ENCODE data around the gene NPEPPS. TPM values are rescaled to one million over a fixed set of nuclear protein-coding genes. Genes with fewer than 3 reads are reported as not detected.

NPEPPS gene
- total RNA-seq, 1 experiment from 2014 or later, result 342 TPM

- peaks cover 25% of the 10 kb centered on the region for H3K4me1 Mint-ChIP-seq (ENCODE audit: low read depth, unreplicated experiment)
- DNase-seq, result no peak
- peak overlapping the region; percentile 60 for H3K27ac Mint-ChIP-seq (ENCODE audit: unreplicated experiment)
- intact Hi-C loops (cut with micrococcal nuclease; ENCODE audit: unreplicated experiment), result no loop called here
- H3K4me3 Mint-ChIP-seq (ENCODE audit: low read depth, unreplicated experiment), result no peak overlapping the region
- CTCF ChIA-PET, result interaction anchor here (1.0 kb wide), 1 partner anchor 311 kb away, joined by 3 read pairs; no protein-coding TSS in a partner anchor
- H3K9me3 Mint-ChIP-seq (ENCODE audit: low read depth, unreplicated experiment), result no peaks in the 10 kb centered on the region
- H3K27me3 Mint-ChIP-seq (ENCODE audit: unreplicated experiment), result no peaks in the 10 kb centered on the region
- TF ChIP-seq CTCF (IDR thresholded peaks at IDR 0.05; ENCODE audit: unreplicated experiment), result no peak
- H3K36me3 Mint-ChIP-seq (ENCODE audit: insufficient read depth, unreplicated experiment), result peaks cover 66% of the 10 kb centered on the region
- no TSS peak for BruUV-seq (replicated peaks)
These were observed 73.1 kb downstream of the NPEPPS start for GRCh38 chr17:47603830-47604597.

DNA sequence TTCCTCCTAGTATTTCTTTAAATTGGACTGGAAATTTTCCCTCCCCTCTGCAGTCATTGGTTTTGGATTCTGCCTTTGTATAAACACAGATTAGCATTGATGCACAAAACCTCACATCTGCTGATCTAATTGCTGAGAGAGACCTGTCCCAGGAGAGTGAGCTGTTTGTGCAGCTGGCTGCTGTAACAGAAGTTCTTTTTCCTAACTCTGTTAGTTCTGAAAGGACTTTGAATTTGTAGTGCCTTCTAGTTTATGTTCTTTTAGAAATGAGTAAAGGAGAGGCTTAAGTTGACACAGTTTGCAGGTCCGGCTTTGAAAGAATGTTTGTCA, 73.7 kb downstream of the NPEPPS start:
- peaks cover 31% of the 10 kb centered on the region for H3K4me1 Mint-ChIP-seq (ENCODE audit: low read depth, unreplicated experiment)
- CTCF ChIA-PET, result interaction anchor here (1.0 kb wide), 1 partner anchor 312 kb away, joined by 3 read pairs; no protein-coding TSS in a partner anchor
- intact Hi-C loops (cut with micrococcal nuclease; ENCODE audit: unreplicated experiment), result no loop called here
- no peaks in the 10 kb centered on the region for H3K9me3 Mint-ChIP-seq (ENCODE audit: low read depth, unreplicated experiment)
- H3K36me3 Mint-ChIP-seq (ENCODE audit: insufficient read depth, unreplicated experiment), result peaks cover 62% of the 10 kb centered on the region
- TF ChIP-seq CTCF (IDR thresholded peaks at IDR 0.05; ENCODE audit: unreplicated experiment), result no peak
- no peaks in the 10 kb centered on the region for H3K27me3 Mint-ChIP-seq (ENCODE audit: unreplicated experiment)
- H3K4me3 Mint-ChIP-seq (ENCODE audit: low read depth, unreplicated experiment), result no peak overlapping the region
- DNase-seq, result no peak
- H3K27ac Mint-ChIP-seq (ENCODE audit: unreplicated experiment), result no peak overlapping the region
- no TSS peak for BruUV-seq (replicated peaks)

DNA sequence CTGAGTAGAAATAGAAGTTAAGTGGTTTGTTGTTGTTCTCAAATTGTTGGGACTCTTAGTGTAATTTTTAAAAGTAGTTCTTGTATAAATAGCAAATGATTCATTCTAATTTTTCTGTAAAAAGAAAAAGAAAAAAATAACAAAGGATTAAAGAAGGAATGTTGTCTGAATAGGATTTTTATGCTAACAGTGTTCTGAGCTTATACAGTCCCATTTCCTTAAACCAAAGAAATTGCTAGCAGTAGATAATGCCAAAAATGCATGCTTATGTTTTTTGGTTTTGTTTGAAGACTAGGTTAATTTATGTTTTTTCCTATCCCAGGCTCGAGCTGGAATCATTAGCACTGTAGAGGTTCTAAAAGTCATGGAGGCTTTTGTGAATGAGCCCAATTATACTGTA, 74.1 kb downstream of the NPEPPS start:
- H3K27ac Mint-ChIP-seq (ENCODE audit: unreplicated experiment), result no peak overlapping the region
- peaks cover 64% of the 10 kb centered on the region for H3K36me3 Mint-ChIP-seq (ENCODE audit: insufficient read depth, unreplicated experiment)
- H3K4me1 Mint-ChIP-seq (ENCODE audit: low read depth, unreplicated experiment), result peaks cover 35% of the 10 kb centered on the region
- DNase-seq, result no peak
- no TSS peak for BruUV-seq (replicated peaks)
- CTCF ChIA-PET, result no interaction called here
- intact Hi-C loops (cut with micrococcal nuclease; ENCODE audit: unreplicated experiment), result no loop called here
- no peak for TF ChIP-seq CTCF (IDR thresholded peaks at IDR 0.05; ENCODE audit: unreplicated experiment)
- H3K27me3 Mint-ChIP-seq (ENCODE audit: unreplicated experiment), result no peaks in the 10 kb centered on the region
- no peaks in the 10 kb centered on the region for H3K9me3 Mint-ChIP-seq (ENCODE audit: low read depth, unreplicated experiment)
- no peak overlapping the region for H3K4me3 Mint-ChIP-seq (ENCODE audit: low read depth, unreplicated experiment)

GRCh38 chr17:47607481-47607880, 76.6 kb downstream of the NPEPPS start:
- H3K9me3 Mint-ChIP-seq (ENCODE audit: low read depth, unreplicated experiment), result no peaks in the 10 kb centered on the region
- H3K4me1 Mint-ChIP-seq (ENCODE audit: low read depth, unreplicated experiment), result peaks cover 41% of the 10 kb centered on the region
- TF ChIP-seq CTCF (IDR thresholded peaks at IDR 0.05; ENCODE audit: unreplicated experiment), result no peak
- CTCF ChIA-PET, result interaction anchor here (0.6 to 1.0 kb wide), 3 partner anchors 23 to 53 kb away, joined by 3 read pairs; no protein-coding TSS in a partner anchor
- H3K27me3 Mint-ChIP-seq (ENCODE audit: unreplicated experiment), result no peaks in the 10 kb centered on the region
- no peak overlapping the region for H3K4me3 Mint-ChIP-seq (ENCODE audit: low read depth, unreplicated experiment)
- intact Hi-C loops (cut with micrococcal nuclease; ENCODE audit: unreplicated experiment), result no loop called here
- no TSS peak for BruUV-seq (replicated peaks)
- peak overlapping the region; percentile 4 for H3K27ac Mint-ChIP-seq (ENCODE audit: unreplicated experiment)
- DNase-seq, result no peak
- H3K36me3 Mint-ChIP-seq (ENCODE audit: insufficient read depth, unreplicated experiment), result peaks cover 56% of the 10 kb centered on the region

Measured in Calu3 (cell line).